Spleen (tissue), 11 donors: Measurements from ENCODE around the gene GRM5. TPM values are rescaled to one million over a fixed set of nuclear protein-coding genes. Genes with fewer than 3 reads are reported as not detected.

ENCODE experiments used
- DNase-seq: peaks from one replicate; pipeline ENCODE4 v3.0.0-alpha.2; 2020
- H3K27ac ChIP-seq, 8 donors: fragments of 200-600 bp; sonication (generic) in 7 of 8; 1 replicate in 4 of 8; 2 replicates in 4 of 8; pipeline versions ENCODE4 v1.5.0 to v1.8.0; 2016 to 2021; ENCODE audit warnings: inconsistent platforms in 4 of 8, mild to moderate bottlenecking in 4 of 8, moderate library complexity in 1 of 8
- H3K27me3 ChIP-seq, 7 donors: fragments of 200-600 bp; sonication (generic) in 6 of 7; replicated peaks in 1 of 7; 1 replicate in 4 of 7; 2 replicates in 3 of 7; pipeline versions ENCODE4 v1.5.0 to v1.8.0; 2016 to 2021; ENCODE audit warnings: inconsistent platforms in 3 of 7, mild to moderate bottlenecking in 1 of 7
- H3K36me3 ChIP-seq, 6 donors: fragments of 200-600 bp; sonication (generic) in 5 of 6; 1 replicate in 4 of 6; 2 replicates in 2 of 6; pipeline versions ENCODE4 v1.5.0 to v1.8.0; 2016 to 2021; ENCODE audit warnings: inconsistent platforms in 2 of 6
- H3K4me1 ChIP-seq, 6 donors: fragments of 200-600 bp; sonication (generic) in 5 of 6; 1 replicate in 3 of 6; 2 replicates in 3 of 6; pipeline versions ENCODE4 v1.5.0 to v1.8.0; 2016 to 2021; ENCODE audit warnings: inconsistent platforms in 3 of 6
- H3K4me3 ChIP-seq, 8 donors: fragments of 200-600 bp; sonication (generic) in 7 of 8; 1 replicate in 4 of 8; 2 replicates in 4 of 8; pipeline versions ENCODE4 v1.5.0 to v1.8.0; 2016 to 2021; ENCODE audit warnings: inconsistent platforms in 4 of 8, mild to moderate bottlenecking in 4 of 8, moderate library complexity in 2 of 8
- H3K9me3 ChIP-seq, 8 donors: fragments of 200-600 bp; sonication (generic) in 7 of 8; 1 replicate in 4 of 8; 2 replicates in 4 of 8; pipeline versions ENCODE4 v1.5.0 to v1.8.0; 2016 to 2021; ENCODE audit warnings: inconsistent platforms in 4 of 8
- CTCF ChIP-seq, 11 experiments: fragments of 200-600 bp in 7 of 11; fragments of 450-650 bp in 4 of 11; sonication (generic) in 4 of 11; IDR thresholded peaks in 8 of 11; conservative IDR thresholded peaks in 3 of 11; 1 replicate in 7 of 11; 2 replicates in 4 of 11; pipeline versions ENCODE4 v1.4.0 to v1.8.0; 2016 to 2021; ENCODE audit warnings: antibody characterized with exemption in 11 of 11, inconsistent platforms in 4 of 11, mild to moderate bottlenecking in 1 of 11
- POLR2A ChIP-seq, 3 donors: fragments of 450-650 bp; IDR thresholded peaks; one replicate each; pipeline ENCODE4 v1.5.1; 2017; ENCODE audit warnings: antibody characterized with exemption in 3 of 3, mild to moderate bottlenecking in 1 of 3
- POLR2AphosphoS5 ChIP-seq, 3 donors: sonication (generic); formaldehyde crosslinking; IDR thresholded peaks; one replicate each; pipeline ENCODE4 v1.5.1; 2017; ENCODE audit warnings: antibody characterized with exemption in 3 of 3
- WGBS, 5 donors: extraction: QIAGEN DNeasy Blood & Tissue Kit in 3 of 5; methylation state at CpG; one replicate each; pipeline versions ENCODE4 v1.1.5 to v1.1.7; 2013 to 2018; 5-methylcytosine and 5-hydroxymethylcytosine counted together
- intact Hi-C: fragments of 100-400 bp; cut with DNase I; formaldehyde crosslinking; loops from one replicate; pipeline ENCODE4 v1.15.0; 2023; ENCODE audit warnings: low total_unique reads
- polyA plus RNA-seq, 3 donors: library from polyadenylated mRNA; stranded (reverse); fragments of 200-250 nt; gene quantifications; one replicate each; pipeline ENCODE4 v1.2.1, GENCODE V29; 2013
- total RNA-seq, 7 donors: library from RNA; depleted of rRNA in 3 of 7; stranded (reverse); fragments of >200 nt in 3 of 7; fragmentation: NEBNext Ultra II Directional in 4 of 7; extraction: Animal tissue kit (Norgen Biotek cat#: 25700) in 4 of 7; gene quantifications; one replicate each; pipeline versions ENCODE4 v1.1.0 to v1.2.1, GENCODE V29; 2016 to 2021
- donor health status: healthy with polysubstance abuse.
- donor health status: DM: no; HTN: no; CAD: no; lungs with moderate emphysema.
- donor health status: DM: no; HTN: no; CAD: no.
- donor health status: Bipolar disorder and iron deficiency.
- donor health status: healthy.
- donor health status: DM: no; HTN: no; CAD: no.
- donor health status: DM: yes; HTN: yes; CAD: no.

The GRM5 gene
- total and polyA plus RNA-seq, 10 donors = under 0.01 TPM; not detected in 9

DNA sequence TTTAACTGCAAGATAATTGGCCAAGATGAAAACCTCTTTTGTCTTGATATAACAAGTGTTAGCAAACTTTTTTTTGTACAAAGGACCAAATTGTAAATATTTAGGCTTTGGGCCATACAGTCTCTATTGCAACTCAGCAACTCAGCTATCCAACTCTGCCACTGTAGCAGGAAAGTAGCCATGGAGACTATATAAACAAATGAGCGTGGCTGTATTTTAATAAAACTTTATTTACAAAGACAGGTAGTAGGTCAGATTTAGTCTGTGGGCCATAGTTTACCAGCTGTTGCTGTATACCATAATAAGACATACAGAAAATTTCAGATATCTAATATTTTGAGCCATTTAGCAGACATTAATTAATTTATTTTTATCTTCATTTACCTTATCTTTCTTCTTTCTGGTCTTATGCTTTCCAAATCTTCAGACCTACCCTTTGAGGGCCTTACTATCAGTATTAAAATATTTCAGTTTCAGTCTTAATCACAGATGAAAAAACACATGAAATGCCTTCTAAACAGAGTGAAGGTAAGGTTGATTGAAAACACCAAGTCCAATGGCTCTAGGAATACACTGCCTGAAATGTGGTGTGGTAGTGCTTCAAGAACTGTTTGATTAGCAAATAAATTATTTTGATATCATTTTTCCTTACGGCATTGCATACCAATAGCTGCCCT is 471.4 kb downstream of the GRM5 start:
- 79 to 83% (median 82%) methylated on average over 2 of the region's 2 CpGs for WGBS, 5 donors
- Histone ChIP-seq H3K27ac (no peak overlapping the region), H3K9me3 (no peaks in the 10 kb centered on the region), H3K27me3 (no peaks in the 10 kb centered on the region), H3K4me1 (no peaks in the 10 kb centered on the region), H3K4me3 (no peak overlapping the region), H3K36me3 (no peaks in the 10 kb centered on the region)
- intact Hi-C loops = no loop called here
- TF ChIP-seq POLR2A (IDR thresholded peaks at IDR 0.05) (no peak), POLR2AphosphoS5 (IDR thresholded peaks at IDR 0.05) (no peak), CTCF (IDR thresholded peaks at IDR 0.05 in 8 of 11, conservative IDR thresholded peaks at IDR 0.05 in 3 of 11) (no peak)
- no peak for DNase-seq

- H3K4me1 ChIP-seq = no peaks in the 10 kb centered on the region
- no peak overlapping the region for H3K4me3 ChIP-seq
- intact Hi-C loops = no loop called here
- TF ChIP-seq CTCF (IDR thresholded peaks at IDR 0.05 in 8 of 11, conservative IDR thresholded peaks at IDR 0.05 in 3 of 11) (no peak), POLR2AphosphoS5 (IDR thresholded peaks at IDR 0.05) (no peak), POLR2A (IDR thresholded peaks at IDR 0.05) (no peak)
- no peaks in the 10 kb centered on the region for H3K27me3 ChIP-seq
- DNase-seq = no peak
- H3K27ac ChIP-seq = no peak overlapping the region
- no peaks in the 10 kb centered on the region for H3K9me3 ChIP-seq
- no peaks in the 10 kb centered on the region for H3K36me3 ChIP-seq
- 80 to 91% (median 86%) methylated on average over 3 of the region's 3 CpGs for WGBS, 5 donors
Observed at GRCh38 chr11:88590361-88590760, 475.4 kb downstream of the GRM5 start.

DNA sequence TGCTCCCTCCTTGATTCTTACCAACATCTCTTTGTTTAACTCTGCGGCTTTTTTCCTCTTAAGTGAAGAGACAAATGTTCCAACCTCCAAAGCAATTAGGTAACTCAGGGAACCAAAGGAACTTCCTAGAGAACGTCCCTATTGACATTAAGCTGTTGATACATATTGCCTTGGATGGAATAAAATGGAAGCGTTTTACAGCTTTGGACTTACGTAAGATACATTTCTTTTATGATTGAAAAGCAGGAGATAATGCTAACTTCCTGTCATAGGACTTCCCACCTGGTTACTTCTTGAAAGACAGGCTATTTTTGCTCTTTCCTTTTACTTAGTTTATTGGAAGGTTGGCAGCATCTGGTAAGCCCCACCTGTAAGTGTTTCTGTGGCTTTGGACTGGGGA is 482.5 kb downstream of the GRM5 start:
- Histone ChIP-seq H3K27ac (no peak overlapping the region), H3K36me3 (no peaks in the 10 kb centered on the region), H3K4me1 (no peaks in the 10 kb centered on the region), H3K27me3 (no peaks in the 10 kb centered on the region), H3K9me3 (no peaks in the 10 kb centered on the region), H3K4me3 (no peak overlapping the region)
- DNase-seq = no peak
- 73 to 85% (median 77%) methylated on average over 4 of the region's 4 CpGs for WGBS, 5 donors
- no peak for TF ChIP-seq POLR2A (IDR thresholded peaks at IDR 0.05)
- no peak for TF ChIP-seq POLR2AphosphoS5 (IDR thresholded peaks at IDR 0.05)
- no peak for TF ChIP-seq CTCF (IDR thresholded peaks at IDR 0.05 in 8 of 11, conservative IDR thresholded peaks at IDR 0.05 in 3 of 11)
- intact Hi-C loops = no loop called here

DNA sequence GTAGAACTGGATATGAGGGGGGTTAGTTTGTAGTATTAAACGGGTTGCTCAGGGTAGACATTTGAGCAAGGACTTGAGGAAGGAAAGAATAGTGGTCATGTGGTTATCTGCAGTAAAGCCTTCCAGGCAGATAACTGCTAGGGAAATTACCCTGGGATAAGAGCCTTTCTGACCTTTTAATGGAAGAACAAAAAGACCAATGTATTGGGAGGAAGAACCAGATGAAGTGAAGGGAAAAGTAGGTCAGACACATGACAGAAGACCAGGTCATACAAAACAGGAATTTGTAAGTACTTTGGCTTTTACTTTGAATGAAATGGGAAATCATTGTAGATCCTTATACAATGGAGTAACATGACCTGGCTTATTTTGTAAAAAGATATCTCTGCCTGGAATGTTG is 486.3 kb downstream of the GRM5 start:
- intact Hi-C loops = no loop called here
- no peak for TF ChIP-seq POLR2A (IDR thresholded peaks at IDR 0.05)
- TF ChIP-seq POLR2AphosphoS5 (IDR thresholded peaks at IDR 0.05) = no peak
- TF ChIP-seq CTCF (IDR thresholded peaks at IDR 0.05 in 8 of 11, conservative IDR thresholded peaks at IDR 0.05 in 3 of 11) = no peak
- H3K27me3 ChIP-seq = no peaks in the 10 kb centered on the region
- DNase-seq = no peak
- no peaks in the 10 kb centered on the region for H3K9me3 ChIP-seq
- no peaks in the 10 kb centered on the region for H3K36me3 ChIP-seq
- no peak overlapping the region for H3K27ac ChIP-seq
- H3K4me1 ChIP-seq = no peaks in the 10 kb centered on the region
- no peak overlapping the region for H3K4me3 ChIP-seq
- 37 to 58% (median 48%) methylated on average over 1 of the region's 1 CpG for WGBS, 5 donors
